Measurements from ENCODE around the gene ADAMTS12.

The ADAMTS12 gene

GRCh38 chr5:33772380-33772897, 119.4 kb downstream of the ADAMTS12 start:
- no peaks in the 10 kb centered on the region for H3K4me1 ChIP-seq (ENCODE audit: control insufficient read depth in 1 of 2, insufficient read depth in 1 of 2, low read depth in 1 of 2, low read length in 1 of 2)
- TF ChIP-seq CTCF (IDR thresholded peaks at IDR 0.05): no peak
- no peak overlapping the region for H3K4me3 ChIP-seq (ENCODE audit: low read depth in 1 of 2, low read length in 1 of 2)
- H3K27me3 ChIP-seq: no peaks in the 10 kb centered on the region
- H3K36me3 ChIP-seq: no peaks in the 10 kb centered on the region
- no peaks in the 10 kb centered on the region for H3K9me3 ChIP-seq
- H3K27ac ChIP-seq: no peak overlapping the region

GRCh38 chr5:33769968-33770367, 121.8 kb downstream of the ADAMTS12 start:
- no peak for TF ChIP-seq CTCF (IDR thresholded peaks at IDR 0.05)
- Histone ChIP-seq H3K27ac (no peak overlapping the region), H3K9me3 (no peaks in the 10 kb centered on the region), H3K4me3 (ENCODE audit: low read depth in 1 of 2, low read length in 1 of 2) (no peak overlapping the region), H3K4me1 (ENCODE audit: control insufficient read depth in 1 of 2, insufficient read depth in 1 of 2, low read depth in 1 of 2, low read length in 1 of 2) (no peaks in the 10 kb centered on the region), H3K27me3 (no peaks in the 10 kb centered on the region), H3K36me3 (no peaks in the 10 kb centered on the region)

GRCh38 chr5:33769196-33769595, 122.6 kb downstream of the ADAMTS12 start:
- H3K9me3 ChIP-seq: no peaks in the 10 kb centered on the region
- no peaks in the 10 kb centered on the region for H3K4me1 ChIP-seq (ENCODE audit: control insufficient read depth in 1 of 2, insufficient read depth in 1 of 2, low read depth in 1 of 2, low read length in 1 of 2)
- H3K4me3 ChIP-seq (ENCODE audit: low read depth in 1 of 2, low read length in 1 of 2): no peak overlapping the region
- no peak for TF ChIP-seq CTCF (IDR thresholded peaks at IDR 0.05)
- no peaks in the 10 kb centered on the region for H3K27me3 ChIP-seq
- H3K27ac ChIP-seq: no peak overlapping the region
- H3K36me3 ChIP-seq: no peaks in the 10 kb centered on the region

GRCh38 chr5:33766023-33766422, 125.8 kb downstream of the ADAMTS12 start:
- TF ChIP-seq CTCF (IDR thresholded peaks at IDR 0.05): no peak
- no peaks in the 10 kb centered on the region for H3K4me1 ChIP-seq (ENCODE audit: control insufficient read depth in 1 of 2, insufficient read depth in 1 of 2, low read depth in 1 of 2, low read length in 1 of 2)
- no peaks in the 10 kb centered on the region for H3K36me3 ChIP-seq
- H3K27ac ChIP-seq: no peak overlapping the region
- no peaks in the 10 kb centered on the region for H3K27me3 ChIP-seq
- no peak overlapping the region for H3K4me3 ChIP-seq (ENCODE audit: low read depth in 1 of 2, low read length in 1 of 2)
- H3K9me3 ChIP-seq: no peaks in the 10 kb centered on the region

GRCh38 chr5:33764786-33765185, 127.0 kb downstream of the ADAMTS12 start:
- H3K27me3 ChIP-seq: no peaks in the 10 kb centered on the region
- no peak overlapping the region for H3K27ac ChIP-seq
- no peaks in the 10 kb centered on the region for H3K36me3 ChIP-seq
- no peak overlapping the region for H3K4me3 ChIP-seq (ENCODE audit: low read depth in 1 of 2, low read length in 1 of 2)
- no peaks in the 10 kb centered on the region for H3K9me3 ChIP-seq
- TF ChIP-seq CTCF (IDR thresholded peaks at IDR 0.05): no peak
- no peaks in the 10 kb centered on the region for H3K4me1 ChIP-seq (ENCODE audit: control insufficient read depth in 1 of 2, insufficient read depth in 1 of 2, low read depth in 1 of 2, low read length in 1 of 2)

GRCh38 chr5:33763435-33763834, 128.4 kb downstream of the ADAMTS12 start:
- H3K9me3 ChIP-seq: no peaks in the 10 kb centered on the region
- H3K36me3 ChIP-seq: no peaks in the 10 kb centered on the region
- no peaks in the 10 kb centered on the region for H3K4me1 ChIP-seq (ENCODE audit: control insufficient read depth in 1 of 2, insufficient read depth in 1 of 2, low read depth in 1 of 2, low read length in 1 of 2)
- no peak overlapping the region for H3K27ac ChIP-seq
- H3K27me3 ChIP-seq: no peaks in the 10 kb centered on the region
- no peak for TF ChIP-seq CTCF (IDR thresholded peaks at IDR 0.05)
- no peak overlapping the region for H3K4me3 ChIP-seq (ENCODE audit: low read depth in 1 of 2, low read length in 1 of 2)
